ENCODE measurements around the gene GGT7.

GRCh38 chr20:34864216-34864615, 8.4 kb downstream of the GGT7 start:
- no peak for TF ChIP-seq CTCF (conservative IDR thresholded peaks at IDR 0.05; ENCODE audit: low read depth, low read length)
- TF ChIP-seq USF2 (IDR thresholded peaks at IDR 0.05; ENCODE audit: low read depth, low read length), result no peak
- no peak for TF ChIP-seq MAFK (IDR thresholded peaks at IDR 0.05; ENCODE audit: low read depth, low read length)
- no peak for TF ChIP-seq RCOR1 (IDR thresholded peaks at IDR 0.05; ENCODE audit: insufficient replicate concordance, low read length)
- no peak for TF ChIP-seq POLR2A (IDR thresholded peaks at IDR 0.05; ENCODE audit: low read depth, low read length)
- no peak for TF ChIP-seq CHD1 (IDR thresholded peaks at IDR 0.05; ENCODE audit: low read depth, low read length)
- TF ChIP-seq MAZ (IDR thresholded peaks at IDR 0.05; ENCODE audit: borderline replicate concordance, low read depth, low read length), result no peak
- TF ChIP-seq BHLHE40 (IDR thresholded peaks at IDR 0.05; ENCODE audit: low read depth, low read length), result no peak
- TF ChIP-seq NFE2L2 (IDR thresholded peaks at IDR 0.05; ENCODE audit: low read depth, low read length), result no peak
- TF ChIP-seq SMC3 (IDR thresholded peaks at IDR 0.05; ENCODE audit: low read depth, low read length), result no peak
- TF ChIP-seq RFX5 (IDR thresholded peaks at IDR 0.05; ENCODE audit: low read depth, low read length), result no peak
- TF ChIP-seq ELK1 (IDR thresholded peaks at IDR 0.05; ENCODE audit: borderline replicate concordance, low read depth, low read length), result no peak
- no peak for TF ChIP-seq CEBPB (IDR thresholded peaks at IDR 0.05; ENCODE audit: low read depth, low read length)
